ENCODE measurements around the gene HINT1.

The HINT1 gene

GRCh38 chr5:131164191-131165118 is 601 bp downstream of the HINT1 start:
- no peak for TF ChIP-seq POLR2AphosphoS5 (IDR thresholded peaks at IDR 0.05; ENCODE audit: low read depth, low read length)
- no peak for TF ChIP-seq TAF1 (IDR thresholded peaks at IDR 0.05; ENCODE audit: borderline replicate concordance, insufficient read depth, low read length)
- TF ChIP-seq FOXP2 (optimal IDR thresholded peaks at IDR 0.05; ENCODE audit: borderline replicate concordance, extremely low read depth, extremely low read length, insufficient read depth): no peak
- no peak for TF ChIP-seq REST (IDR thresholded peaks at IDR 0.05; ENCODE audit: insufficient read depth in 1 of 2, low read depth in 2 of 2, low read length in 2 of 2)
- TF ChIP-seq SIN3A (IDR thresholded peaks at IDR 0.05; ENCODE audit: borderline replicate concordance, insufficient read depth, low read length): no peak

- TF ChIP-seq REST (IDR thresholded peaks at IDR 0.05; ENCODE audit: insufficient read depth in 1 of 2, low read depth in 2 of 2, low read length in 2 of 2): no peak
- TF ChIP-seq POLR2AphosphoS5 (IDR thresholded peaks at IDR 0.05; ENCODE audit: low read depth, low read length): no peak
- TF ChIP-seq FOXP2 (optimal IDR thresholded peaks at IDR 0.05; ENCODE audit: borderline replicate concordance, extremely low read depth, extremely low read length, insufficient read depth): no peak
- TF ChIP-seq SIN3A (IDR thresholded peaks at IDR 0.05; ENCODE audit: borderline replicate concordance, insufficient read depth, low read length): no peak
- TF ChIP-seq TAF1 (IDR thresholded peaks at IDR 0.05; ENCODE audit: borderline replicate concordance, insufficient read depth, low read length): no peak
Measured at GRCh38 chr5:131163276-131164119, 1.6 kb downstream of the HINT1 start.

GRCh38 chr5:131160134-131160533 is 4.9 kb downstream of the HINT1 start:
- TF ChIP-seq REST (IDR thresholded peaks at IDR 0.05; ENCODE audit: insufficient read depth in 1 of 2, low read depth in 2 of 2, low read length in 2 of 2): no peak
- no peak for TF ChIP-seq TAF1 (IDR thresholded peaks at IDR 0.05; ENCODE audit: borderline replicate concordance, insufficient read depth, low read length)
- no peak for TF ChIP-seq SIN3A (IDR thresholded peaks at IDR 0.05; ENCODE audit: borderline replicate concordance, insufficient read depth, low read length)
- no peak for TF ChIP-seq POLR2AphosphoS5 (IDR thresholded peaks at IDR 0.05; ENCODE audit: low read depth, low read length)
- TF ChIP-seq FOXP2 (optimal IDR thresholded peaks at IDR 0.05; ENCODE audit: borderline replicate concordance, extremely low read depth, extremely low read length, insufficient read depth): no peak

- TF ChIP-seq FOXP2 (optimal IDR thresholded peaks at IDR 0.05; ENCODE audit: borderline replicate concordance, extremely low read depth, extremely low read length, insufficient read depth) (no peak), REST (IDR thresholded peaks at IDR 0.05; ENCODE audit: insufficient read depth in 1 of 2, low read depth in 2 of 2, low read length in 2 of 2) (no peak), TAF1 (IDR thresholded peaks at IDR 0.05; ENCODE audit: borderline replicate concordance, insufficient read depth, low read length) (no peak), SIN3A (IDR thresholded peaks at IDR 0.05; ENCODE audit: borderline replicate concordance, insufficient read depth, low read length) (no peak), POLR2AphosphoS5 (IDR thresholded peaks at IDR 0.05; ENCODE audit: low read depth, low read length) (no peak)
Measured at GRCh38 chr5:131156957-131157356, 8.1 kb downstream of the HINT1 start.
